GM18520 (cell line): ENCODE measurements around the gene SAMD11.

Experiments
- ATAC-seq: cut with Tn5 transposase; IDR thresholded peaks from one replicate; pipeline ENCODE4 v1.9.1; 2021; ENCODE audit not compliant: unreplicated experiment

Gene SAMD11

DNA sequence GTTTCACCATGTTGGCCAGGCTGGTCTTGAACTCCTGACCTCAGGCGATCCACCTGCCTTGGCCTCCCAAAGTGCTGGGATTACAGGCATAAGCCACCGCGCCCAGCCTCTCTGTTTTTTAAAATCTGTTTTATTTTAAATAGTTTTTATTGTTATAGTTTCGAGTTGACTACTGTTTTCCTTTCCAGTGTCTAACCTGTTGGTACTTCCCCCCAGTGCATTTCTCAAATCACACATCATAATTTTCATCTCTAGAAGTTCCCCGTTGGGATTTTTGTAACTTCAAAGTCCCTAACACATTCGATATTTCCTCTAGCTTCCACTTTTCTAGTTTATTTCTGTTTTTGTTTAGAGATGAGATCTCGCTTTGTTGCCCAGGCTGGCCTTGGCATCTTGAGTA lies 68.6 kb downstream of the SAMD11 start:
- no peak for ATAC-seq

DNA sequence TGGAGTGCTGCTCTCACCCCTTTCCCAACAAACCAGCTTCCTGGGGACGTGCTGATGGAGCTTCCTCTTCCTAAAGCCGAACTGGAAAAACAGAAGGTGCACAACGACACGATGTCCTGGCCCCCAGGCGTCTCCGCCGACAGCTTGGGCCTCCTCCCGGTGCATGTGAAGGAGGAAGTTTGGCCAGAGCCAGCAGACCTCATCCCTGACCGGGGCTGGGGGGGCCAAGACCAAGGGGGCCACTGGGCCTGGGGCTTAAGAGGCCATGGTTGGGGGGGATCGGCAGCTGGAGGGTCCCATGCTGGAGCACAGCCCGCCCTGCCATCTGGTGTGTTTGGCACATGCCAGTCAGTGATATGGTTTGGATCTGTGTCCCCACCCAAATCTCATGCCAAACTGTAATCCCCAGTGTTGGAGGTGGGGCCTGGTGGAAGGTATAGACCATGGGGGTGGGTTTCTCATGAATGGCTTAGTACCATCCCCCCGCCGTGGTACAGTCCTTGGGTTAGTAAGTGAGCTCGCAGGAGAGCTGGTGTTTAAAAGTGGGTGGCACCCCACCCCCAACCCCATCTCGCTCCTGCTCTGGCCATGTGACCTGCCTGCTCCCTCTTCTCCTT lies 69.8 kb downstream of the SAMD11 start:
- no peak for ATAC-seq
